Gastrocnemius medialis (tissue), 4 donors: Measurements from ENCODE around the gene ZC3HAV1L.

Experiments
- CTCF ChIP-seq, 5 experiments: fragments of 450-650 bp in 3 of 5; fragments of 200-600 bp in 2 of 5; sonication (generic) in 2 of 5; IDR thresholded peaks in 4 of 5; conservative IDR thresholded peaks in 1 of 5; 1 replicate in 4 of 5; 2 replicates in 1 of 5; pipeline ENCODE4 v1.5.1; 2016 to 2019; ENCODE audit warnings: antibody characterized with exemption in 5 of 5, mild to moderate bottlenecking in 3 of 5, moderate library complexity in 3 of 5
- POLR2A ChIP-seq, 2 donors: fragments of 450-650 bp; IDR thresholded peaks; one replicate each; pipeline ENCODE4 v1.6.1; 2017; ENCODE audit warnings: antibody characterized with exemption in 2 of 2, mild to moderate bottlenecking in 2 of 2, moderate library complexity in 2 of 2

DNA sequence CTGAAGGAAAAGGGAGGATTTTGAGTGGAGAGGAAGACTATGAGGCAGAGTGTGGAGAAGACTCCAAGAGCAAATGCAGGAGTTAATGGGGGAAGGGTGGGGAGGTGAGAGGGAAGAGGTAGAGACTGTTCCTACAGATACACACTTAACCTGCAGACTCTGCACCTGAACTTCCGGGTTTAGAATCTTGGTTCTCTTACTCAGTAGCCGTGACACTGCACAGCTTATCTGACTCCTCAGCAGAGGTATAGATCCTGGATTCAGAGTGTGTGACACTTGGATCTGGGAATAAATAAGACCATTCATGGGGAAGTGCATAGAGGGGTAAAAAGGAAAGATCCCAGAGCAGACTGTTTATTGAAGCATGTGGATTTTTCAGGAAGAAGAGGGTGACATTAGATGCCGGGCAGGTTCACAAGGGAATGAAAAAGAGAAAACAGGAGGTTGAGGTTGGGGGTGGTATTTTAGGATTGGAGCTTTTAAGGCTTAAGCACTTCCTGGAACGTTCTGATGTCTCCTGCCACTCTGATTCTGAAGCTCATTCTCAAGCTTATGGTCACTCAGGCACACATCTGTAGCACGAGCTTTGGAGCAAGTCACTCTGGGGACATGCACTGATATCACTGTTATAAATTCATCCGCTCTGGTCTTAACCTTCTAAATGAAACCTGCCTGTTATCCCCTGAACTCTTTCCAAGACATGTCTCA, 5.7 kb upstream of the ZC3HAV1L start:
- TF ChIP-seq POLR2A (IDR thresholded peaks at IDR 0.05) (no peak), CTCF (IDR thresholded peaks at IDR 0.05 in 4 of 5, conservative IDR thresholded peaks at IDR 0.05 in 1 of 5) (no peak)
